Activated CD8-positive, alpha-beta T cell treated with anti-CD3 and anti-CD28 coated beads for 36 hours (primary cell): ENCODE results near the gene CCDC63. TPM values are rescaled to one million over a fixed set of nuclear protein-coding genes. Genes with fewer than 3 reads are reported as not detected.

Experiments used
- ATAC-seq: fragments of 200-7000 bp; cut with Tn5 transposase; one replicate; pipeline ENCODE4 v1.10.0; 2021; ENCODE audit warnings: mild to moderate bottlenecking, moderate library complexity
- CTCF ChIA-PET: fragments of 350-600 bp; sonication (Branson Sonifier 250); formaldehyde crosslinking; loops from one replicate; lab custom pipeline; 2021; ENCODE audit warnings: antibody characterized with exemption; lab: Charles Lee
- POLR2A ChIA-PET: fragments of 350-600 bp; sonication (Branson Sonifier 250); formaldehyde crosslinking; loops from one replicate; lab custom pipeline; 2021; ENCODE audit warnings: antibody characterized with exemption; lab: Charles Lee
- DNase-seq: peaks from one replicate; pipeline ENCODE4 v3.0.0-alpha.2; 2020
- H3K27ac Mint-ChIP-seq: one replicate; pipeline ENCODE4 v1.8.0; 2021; ENCODE audit warnings: mild to moderate bottlenecking, mixed read lengths
- H3K27me3 Mint-ChIP-seq: one replicate; pipeline ENCODE4 v1.8.0; 2021; ENCODE audit warnings: mixed read lengths
- H3K36me3 Mint-ChIP-seq: one replicate; pipeline ENCODE4 v1.8.0; 2021; ENCODE audit warnings: low read depth, mixed read lengths
- H3K4me1 Mint-ChIP-seq: one replicate; pipeline ENCODE4 v1.8.0; 2021; ENCODE audit warnings: low read depth, mixed read lengths
- H3K4me3 Mint-ChIP-seq: one replicate; pipeline ENCODE4 v1.8.0; 2021; ENCODE audit warnings: mild to moderate bottlenecking, moderate library complexity, mixed read lengths
- H3K9me3 Mint-ChIP-seq: one replicate; pipeline ENCODE4 v1.8.0; 2021; ENCODE audit warnings: mixed read lengths
- intact Hi-C: fragments of 100-400 bp; cut with micrococcal nuclease; formaldehyde crosslinking; loops from one replicate; pipeline ENCODE4 v1.10.0; 2022
- total RNA-seq, 2 experiments: library from RNA; stranded (reverse); gene quantifications; one replicate each; pipeline ENCODE4 v1.2.3, GENCODE V29; 2021
- TF ChIP-seq, protein P1 (sequence below): fragments of 200-600 bp; IDR thresholded peaks from one replicate; pipeline ENCODE4 v1.8.0; 2022; ENCODE audit warnings: antibody characterized with exemption, mild to moderate bottlenecking

CCDC63 gene
- total RNA-seq, 2 experiments from 2014 or later, result not detected

DNA sequence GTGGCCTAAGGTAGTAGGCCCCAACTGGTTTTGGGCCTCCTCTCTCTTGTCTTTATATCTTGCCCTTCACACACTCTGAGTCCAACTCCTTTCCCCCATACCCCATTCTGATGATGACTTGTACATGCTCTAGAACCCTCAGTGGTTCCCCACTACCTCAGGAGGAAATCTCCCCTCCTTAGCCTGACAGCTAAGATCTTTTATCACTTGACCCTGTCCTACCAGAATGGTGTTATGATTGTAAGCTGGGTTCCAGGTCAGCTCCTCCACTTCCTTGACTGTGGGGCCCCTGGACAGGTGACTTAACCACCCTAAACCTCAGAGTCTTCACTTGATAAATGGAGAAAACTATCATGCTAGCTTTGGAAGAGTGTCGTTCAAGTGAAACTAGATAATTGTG is 83.0 kb downstream of the CCDC63 start:
- DNase-seq (no peak), ATAC-seq (no peak)
- intact Hi-C loops, result loop anchor here (10.0 kb wide), 1 partner anchor 375 kb away; no protein-coding TSS in a partner anchor
- TF ChIP-seq, protein P1, sequence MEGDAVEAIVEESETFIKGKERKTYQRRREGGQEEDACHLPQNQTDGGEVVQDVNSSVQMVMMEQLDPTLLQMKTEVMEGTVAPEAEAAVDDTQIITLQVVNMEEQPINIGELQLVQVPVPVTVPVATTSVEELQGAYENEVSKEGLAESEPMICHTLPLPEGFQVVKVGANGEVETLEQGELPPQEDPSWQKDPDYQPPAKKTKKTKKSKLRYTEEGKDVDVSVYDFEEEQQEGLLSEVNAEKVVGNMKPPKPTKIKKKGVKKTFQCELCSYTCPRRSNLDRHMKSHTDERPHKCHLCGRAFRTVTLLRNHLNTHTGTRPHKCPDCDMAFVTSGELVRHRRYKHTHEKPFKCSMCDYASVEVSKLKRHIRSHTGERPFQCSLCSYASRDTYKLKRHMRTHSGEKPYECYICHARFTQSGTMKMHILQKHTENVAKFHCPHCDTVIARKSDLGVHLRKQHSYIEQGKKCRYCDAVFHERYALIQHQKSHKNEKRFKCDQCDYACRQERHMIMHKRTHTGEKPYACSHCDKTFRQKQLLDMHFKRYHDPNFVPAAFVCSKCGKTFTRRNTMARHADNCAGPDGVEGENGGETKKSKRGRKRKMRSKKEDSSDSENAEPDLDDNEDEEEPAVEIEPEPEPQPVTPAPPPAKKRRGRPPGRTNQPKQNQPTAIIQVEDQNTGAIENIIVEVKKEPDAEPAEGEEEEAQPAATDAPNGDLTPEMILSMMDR, result no peak
- H3K9me3 Mint-ChIP-seq, result no peaks in the 10 kb centered on the region
- H3K4me3 Mint-ChIP-seq, result no peak overlapping the region
- no peaks in the 10 kb centered on the region for H3K36me3 Mint-ChIP-seq
- no peaks in the 10 kb centered on the region for H3K4me1 Mint-ChIP-seq
- peaks cover 4% of the 10 kb centered on the region for H3K27me3 Mint-ChIP-seq
- ChIA-PET CTCF (interaction anchor here (2.3 kb wide), 1 partner anchor 369 kb away, joined by 5 read pairs; no protein-coding TSS in a partner anchor), POLR2A (no interaction called here)
- H3K27ac Mint-ChIP-seq, result no peak overlapping the region

DNA sequence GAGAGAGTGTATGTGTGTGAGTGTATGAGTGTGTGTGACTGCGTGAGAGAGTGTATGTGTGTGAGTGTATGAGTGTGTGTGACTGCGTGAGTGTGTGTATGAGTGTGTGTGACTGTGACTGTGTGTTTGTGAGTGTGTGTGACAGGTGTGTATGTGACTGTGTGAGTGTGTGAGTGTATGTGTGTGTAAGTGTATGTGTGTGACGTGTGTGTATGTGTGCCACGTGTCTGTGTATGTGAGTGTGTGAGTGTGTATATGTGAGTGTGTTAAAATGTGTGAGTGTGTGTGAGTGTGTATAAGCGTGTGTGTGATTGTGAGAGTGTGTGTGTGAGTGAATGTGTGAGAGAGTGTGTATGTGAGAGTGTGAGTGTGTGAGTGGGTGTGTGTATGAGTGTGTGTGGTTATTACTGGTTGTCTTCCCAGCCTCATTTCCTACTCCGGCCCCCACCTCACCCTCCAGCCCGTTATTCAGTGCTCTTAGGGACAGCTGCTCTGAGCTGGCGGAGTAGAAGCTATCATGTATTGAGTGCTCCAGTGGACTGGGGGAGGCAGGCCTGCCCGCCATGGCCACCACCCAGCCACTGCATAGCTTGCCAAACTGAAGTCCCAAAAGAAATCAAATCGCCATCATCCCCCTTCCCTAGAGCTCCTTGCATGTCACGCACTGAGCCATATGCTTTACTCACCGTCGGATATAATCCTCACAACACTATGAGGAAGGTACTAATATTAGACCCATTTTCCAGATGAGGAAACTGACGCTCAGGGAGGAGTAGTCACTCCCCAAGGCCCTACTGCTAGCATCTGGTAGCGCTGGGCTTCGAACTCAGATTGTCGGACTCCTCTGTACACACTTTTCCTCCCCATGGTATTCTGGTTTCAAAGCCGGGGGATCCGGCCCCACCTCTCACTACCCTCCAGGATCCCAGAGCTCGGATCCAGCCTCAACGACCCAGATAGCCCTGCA is 83.8 kb downstream of the CCDC63 start:
- H3K4me3 Mint-ChIP-seq, result no peak overlapping the region
- H3K9me3 Mint-ChIP-seq, result no peaks in the 10 kb centered on the region
- no peaks in the 10 kb centered on the region for H3K36me3 Mint-ChIP-seq
- DNase-seq, result no peak
- no peak for ATAC-seq
- POLR2A ChIA-PET, result no interaction called here
- no peak overlapping the region for H3K27ac Mint-ChIP-seq
- no peaks in the 10 kb centered on the region for H3K4me1 Mint-ChIP-seq
- intact Hi-C loops, result loop anchor here (10.0 kb wide), 1 partner anchor 374 kb away; no protein-coding TSS in a partner anchor
- TF ChIP-seq, protein P1, result no peak
- CTCF ChIA-PET, result interaction anchor here (2.3 kb wide), 1 partner anchor 368 kb away, joined by 5 read pairs; no protein-coding TSS in a partner anchor
- peaks cover 2% of the 10 kb centered on the region for H3K27me3 Mint-ChIP-seq

DNA sequence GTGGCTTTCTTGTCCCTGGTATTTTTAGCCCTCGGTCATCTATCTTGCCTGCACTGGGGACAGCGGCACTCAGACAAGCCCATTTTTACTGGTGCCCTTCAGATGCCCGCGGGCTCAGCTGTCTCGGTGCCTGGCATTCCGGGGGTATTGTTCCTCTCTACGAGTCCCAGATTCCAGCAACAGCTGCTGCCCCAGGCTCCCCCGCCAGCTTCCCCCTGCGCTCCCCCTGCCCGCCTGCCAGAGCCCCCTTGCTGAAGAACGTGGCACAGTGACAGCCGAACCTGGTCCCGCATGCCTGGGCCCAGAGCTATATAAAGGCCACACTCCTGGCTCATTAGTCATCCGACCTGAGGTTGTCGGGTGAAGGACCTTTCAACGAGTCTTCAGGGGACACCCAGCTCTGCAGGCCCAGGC is 84.5 kb downstream of the CCDC63 start:
- Mint-ChIP-seq H3K9me3 (no peaks in the 10 kb centered on the region), H3K36me3 (no peaks in the 10 kb centered on the region), H3K27me3 (peaks cover 2% of the 10 kb centered on the region), H3K4me1 (no peaks in the 10 kb centered on the region), H3K27ac (no peak overlapping the region), H3K4me3 (no peak overlapping the region)
- ATAC-seq (no peak), DNase-seq (no peak)
- intact Hi-C loops, result loop anchor here (10.0 kb wide), 1 partner anchor 373 kb away; no protein-coding TSS in a partner anchor
- ChIA-PET CTCF (interaction anchor here (2.3 kb wide), 1 partner anchor 368 kb away, joined by 5 read pairs; no protein-coding TSS in a partner anchor), POLR2A (no interaction called here)
- TF ChIP-seq, protein P1, result no peak

DNA sequence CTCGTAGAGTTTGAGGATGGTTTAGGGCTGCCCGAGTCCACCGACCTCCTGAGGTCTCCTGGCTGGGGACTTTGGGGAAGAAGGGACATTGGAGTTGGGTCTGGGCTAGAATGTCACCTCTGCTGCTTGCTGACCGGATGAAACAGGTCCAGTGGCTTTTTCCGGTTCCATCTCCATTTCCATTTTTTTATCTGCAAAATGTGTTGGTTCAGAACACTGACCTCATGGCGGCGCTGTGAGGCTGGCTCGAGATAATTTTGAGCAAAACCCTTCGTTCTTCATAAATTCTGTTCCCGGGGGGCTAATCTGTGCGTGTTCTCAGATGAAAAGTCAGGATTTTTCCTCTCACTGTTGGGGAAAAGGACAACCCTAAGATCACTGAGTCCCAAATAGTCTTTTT is 85.3 kb downstream of the CCDC63 start:
- TF ChIP-seq, protein P1, result peak; percentile 14
- POLR2A ChIA-PET, result no interaction called here
- intact Hi-C loops, result loop anchor here (10.0 kb wide), 1 partner anchor 373 kb away; no protein-coding TSS in a partner anchor
- Mint-ChIP-seq H3K4me1 (peaks cover 2% of the 10 kb centered on the region), H3K27me3 (peaks cover 5% of the 10 kb centered on the region), H3K27ac (no peak overlapping the region), H3K4me3 (no peak overlapping the region), H3K9me3 (no peaks in the 10 kb centered on the region), H3K36me3 (no peaks in the 10 kb centered on the region)
- ATAC-seq (no peak), DNase-seq (peak; percentile 21)
- CTCF ChIA-PET, result no interaction called here
